HepG2 (cell line): ENCODE data around the gene B4GALT5. TPM values are rescaled to one million over a fixed set of nuclear protein-coding genes. Genes with fewer than 3 reads are reported as not detected.

Experiments
- ARID5B ChIP-seq: IDR thresholded peaks from 2 replicates; pipeline ENCODE4 v1.4.0; 2020; ENCODE audit warnings: mild to moderate bottlenecking, missing genetic modification reagents
- ATF4 ChIP-seq, 2 experiments: fragments of 450-650 bp in 1 of 2; sonication (generic) in 1 of 2; formaldehyde crosslinking; IDR thresholded peaks; 2 replicates each; pipeline versions ENCODE4 v1.5.0 to v1.8.0; 2020 to 2022; ENCODE audit warnings: mild to moderate bottlenecking in 1 of 2, missing genetic modification reagents in 1 of 2
- CEBPB ChIP-seq: IDR thresholded peaks from 2 replicates; pipeline ENCODE4 v1.6.1; 2011; ENCODE audit warnings: low read depth, low read length, improper control_type of control experiment, borderline replicate concordance
- HNRNPL ChIP-seq: fragments of 200-400 bp; formaldehyde crosslinking; IDR thresholded peaks from 2 replicates; pipeline ENCODE4 v1.6.1; 2017; ENCODE audit warnings: mild to moderate bottlenecking, low read depth, low read length
- IKZF5 ChIP-seq: IDR thresholded peaks from 2 replicates; pipeline ENCODE4 v1.6.1; 2018; ENCODE audit warnings: missing genetic modification reagents, mild to moderate bottlenecking, missing compliant biosample characterization
- MED8 ChIP-seq: sonication (generic); formaldehyde crosslinking; IDR thresholded peaks from 2 replicates; pipeline ENCODE4 v1.8.1; 2023; ENCODE audit warnings: mild to moderate bottlenecking, missing genetic modification reagents; ENCODE audit not compliant: insufficient replicate concordance
- SNAPC2 ChIP-seq: sonication (generic); formaldehyde crosslinking; IDR thresholded peaks from 2 replicates; pipeline ENCODE4 v1.8.1; 2022; ENCODE audit warnings: mild to moderate bottlenecking, missing genetic modification reagents
- SP1 ChIP-seq, 2 experiments: fragments of 450-650 bp in 1 of 2; sonication (generic) in 1 of 2; formaldehyde crosslinking in 1 of 2; IDR thresholded peaks; 2 replicates each; pipeline versions ENCODE4 v1.4.0 to v1.6.1; 2016 to 2020; ENCODE audit warnings: missing genetic modification reagents in 1 of 2
- ZNF235 ChIP-seq: sonication (generic); formaldehyde crosslinking; IDR thresholded peaks from 2 replicates; pipeline ENCODE4 v1.8.1; 2023; ENCODE audit warnings: mild to moderate bottlenecking, missing genetic modification reagents, borderline replicate concordance
- ZNF274 ChIP-seq: sonication (generic); formaldehyde crosslinking; IDR thresholded peaks from 2 replicates; pipeline ENCODE4 v1.5.1; 2020; ENCODE audit warnings: mild to moderate bottlenecking, missing genetic modification reagents
- ZNF484 ChIP-seq: sonication (generic); formaldehyde crosslinking; IDR thresholded peaks from 2 replicates; pipeline ENCODE4 v1.5.1; 2020; ENCODE audit warnings: mild to moderate bottlenecking, low read depth, missing genetic modification reagents, borderline replicate concordance
- ZNF737 ChIP-seq: sonication (generic); formaldehyde crosslinking; IDR thresholded peaks from 2 replicates; pipeline ENCODE4 v1.5.0; 2020; ENCODE audit warnings: missing genetic modification reagents, mild to moderate bottlenecking, borderline replicate concordance
- ZNF781 ChIP-seq: sonication (generic); formaldehyde crosslinking; IDR thresholded peaks from 2 replicates; pipeline ENCODE4 v1.5.1; 2020; ENCODE audit warnings: borderline replicate concordance, mild to moderate bottlenecking, missing genetic modification reagents; ENCODE audit errors: not compliant biosample characterization
- ZSCAN9 ChIP-seq: IDR thresholded peaks from 2 replicates; pipeline ENCODE4 v1.6.1; 2016; ENCODE audit warnings: borderline replicate concordance
- polyA plus RNA-seq, 8 experiments: library from polyadenylated mRNA; depleted of rRNA in 3 of 8; stranded (reverse) in 7 of 8; unstranded in 1 of 8; fragments of >200 nt; fragmentation: Illumina TruSeq in 4 of 8; extraction: Trizol in 4 of 8; gene quantifications; 2 replicates each; pipeline versions ENCODE4 v1.2.1 to v1.2.3, GENCODE V29; 2011 to 2016; ENCODE audit warnings: low read depth in 4 of 8, missing spikeins in 1 of 8, mixed read lengths in 1 of 8; ENCODE audit not compliant: insufficient read depth in 1 of 8
- total RNA-seq, 5 experiments: library from RNA; depleted of rRNA; stranded (reverse); fragments of >200 nt; fragmentation: Illumina TruSeq; extraction: Trizol; gene quantifications; 2 replicates each; pipeline ENCODE4 v1.2.3, GENCODE V29; 2016; ENCODE audit warnings: low read depth in 1 of 5
- TF ChIP-seq, protein P1 (sequence below): sonication (generic); formaldehyde crosslinking; IDR thresholded peaks from 2 replicates; pipeline ENCODE4 v1.5.0; 2020; ENCODE audit warnings: missing genetic modification reagents
- TF ChIP-seq, protein P2 (sequence below): IDR thresholded peaks from 2 replicates; pipeline ENCODE4 v1.6.1; 2016; ENCODE audit warnings: low read depth
- TF ChIP-seq, protein P3 (sequence below): sonication (generic); formaldehyde crosslinking; IDR thresholded peaks from 2 replicates; pipeline ENCODE4 v1.4.0; 2020; ENCODE audit warnings: missing genetic modification reagents

The B4GALT5 gene
- total and polyA plus RNA-seq, 2 of the 13 experiments (the other 11 are each of a cell fraction or from before 2014, with no cell fraction given), result 27.3 to 30.9 TPM

DNA sequence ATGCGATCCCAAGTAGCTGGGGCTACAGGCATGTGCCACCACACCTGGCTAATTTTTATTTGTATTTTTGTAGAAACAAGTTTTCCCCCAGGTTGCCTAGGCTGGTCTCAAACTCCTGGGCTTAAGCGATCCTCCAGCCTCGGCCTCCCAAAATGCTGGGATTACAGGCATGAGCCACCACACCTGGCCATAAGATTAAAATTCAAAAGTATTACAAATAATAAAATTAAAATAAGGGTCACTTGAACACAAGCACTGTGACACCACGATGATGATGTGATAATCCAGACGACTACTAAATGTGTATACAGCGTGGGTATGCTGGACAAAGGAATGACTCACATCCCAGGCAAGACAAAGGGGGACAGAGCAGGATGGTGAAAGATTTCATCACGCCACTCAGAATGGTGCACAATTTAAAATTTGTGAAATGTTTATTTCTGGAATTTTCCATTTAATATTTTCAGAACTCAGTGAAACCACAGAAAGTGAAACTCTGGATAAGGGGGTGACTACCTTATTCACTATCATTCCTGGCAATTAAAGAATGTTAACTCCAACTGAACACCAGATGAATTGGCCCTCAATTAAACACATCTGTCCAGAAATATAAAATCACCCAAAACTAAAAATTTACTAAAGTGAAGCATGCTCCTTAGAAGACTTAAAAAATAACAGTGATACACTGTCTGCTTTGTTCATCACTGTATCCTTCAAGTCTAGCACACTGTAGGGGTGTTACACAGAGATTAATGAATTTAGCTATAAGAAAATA, 13.1 kb downstream of the B4GALT5 start (continued):
- TF ChIP-seq ZNF484 (CRISPR knock-in tag), result no peak
- TF ChIP-seq IKZF5 (CRISPR knock-in tag), result no peak
- TF ChIP-seq ARID5B (CRISPR knock-in tag), result peak; percentile 35; the same call in 1 of the 2 replicates
- no peak for TF ChIP-seq ZNF737 (CRISPR knock-in tag)
- TF ChIP-seq, protein P1, sequence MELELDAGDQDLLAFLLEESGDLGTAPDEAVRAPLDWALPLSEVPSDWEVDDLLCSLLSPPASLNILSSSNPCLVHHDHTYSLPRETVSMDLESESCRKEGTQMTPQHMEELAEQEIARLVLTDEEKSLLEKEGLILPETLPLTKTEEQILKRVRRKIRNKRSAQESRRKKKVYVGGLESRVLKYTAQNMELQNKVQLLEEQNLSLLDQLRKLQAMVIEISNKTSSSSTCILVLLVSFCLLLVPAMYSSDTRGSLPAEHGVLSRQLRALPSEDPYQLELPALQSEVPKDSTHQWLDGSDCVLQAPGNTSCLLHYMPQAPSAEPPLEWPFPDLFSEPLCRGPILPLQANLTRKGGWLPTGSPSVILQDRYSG (CRISPR knock-in tag), result no peak
- peak in 1 of 2 experiments; percentile 97; a peak in 2 of 4 replicates for TF ChIP-seq ATF4 (CRISPR knock-in tag; IDR thresholded peaks at IDR 0.05)
- TF ChIP-seq HNRNPL, result no peak
- TF ChIP-seq SNAPC2 (CRISPR knock-in tag), result no peak
- TF ChIP-seq, protein P2, sequence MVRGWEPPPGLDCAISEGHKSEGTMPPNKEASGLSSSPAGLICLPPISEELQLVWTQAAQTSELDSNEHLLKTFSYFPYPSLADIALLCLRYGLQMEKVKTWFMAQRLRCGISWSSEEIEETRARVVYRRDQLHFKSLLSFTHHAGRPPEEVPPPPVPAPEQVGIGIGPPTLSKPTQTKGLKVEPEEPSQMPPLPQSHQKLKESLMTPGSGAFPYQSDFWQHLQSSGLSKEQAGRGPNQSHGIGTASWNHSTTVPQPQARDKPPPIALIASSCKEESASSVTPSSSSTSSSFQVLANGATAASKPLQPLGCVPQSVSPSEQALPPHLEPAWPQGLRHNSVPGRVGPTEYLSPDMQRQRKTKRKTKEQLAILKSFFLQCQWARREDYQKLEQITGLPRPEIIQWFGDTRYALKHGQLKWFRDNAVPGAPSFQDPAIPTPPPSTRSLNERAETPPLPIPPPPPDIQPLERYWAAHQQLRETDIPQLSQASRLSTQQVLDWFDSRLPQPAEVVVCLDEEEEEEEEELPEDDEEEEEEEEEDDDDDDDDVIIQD, result 0 out of 2 replicates have a peak, but pooled peaks have one; percentile 35
- TF ChIP-seq ZNF235 (CRISPR knock-in tag), result no peak
- TF ChIP-seq, protein P3, sequence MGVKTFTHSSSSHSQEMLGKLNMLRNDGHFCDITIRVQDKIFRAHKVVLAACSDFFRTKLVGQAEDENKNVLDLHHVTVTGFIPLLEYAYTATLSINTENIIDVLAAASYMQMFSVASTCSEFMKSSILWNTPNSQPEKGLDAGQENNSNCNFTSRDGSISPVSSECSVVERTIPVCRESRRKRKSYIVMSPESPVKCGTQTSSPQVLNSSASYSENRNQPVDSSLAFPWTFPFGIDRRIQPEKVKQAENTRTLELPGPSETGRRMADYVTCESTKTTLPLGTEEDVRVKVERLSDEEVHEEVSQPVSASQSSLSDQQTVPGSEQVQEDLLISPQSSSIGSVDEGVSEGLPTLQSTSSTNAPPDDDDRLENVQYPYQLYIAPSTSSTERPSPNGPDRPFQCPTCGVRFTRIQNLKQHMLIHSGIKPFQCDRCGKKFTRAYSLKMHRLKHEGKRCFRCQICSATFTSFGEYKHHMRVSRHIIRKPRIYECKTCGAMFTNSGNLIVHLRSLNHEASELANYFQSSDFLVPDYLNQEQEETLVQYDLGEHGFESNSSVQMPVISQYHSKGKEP (CRISPR knock-in tag), result no peak
- TF ChIP-seq CEBPB, result peak; percentile 67; the same call in 1 of the 2 replicates
- TF ChIP-seq ZNF781 (CRISPR knock-in tag), result peak; percentile 45
- no peak for TF ChIP-seq ZNF274
- TF ChIP-seq MED8 (CRISPR knock-in tag), result no peak
- no peak for TF ChIP-seq SP1 (IDR thresholded peaks at IDR 0.05)
- no peak for TF ChIP-seq SP1 (CRISPR knock-in tag; IDR thresholded peaks at IDR 0.05)
- TF ChIP-seq ZSCAN9, result no peak
